ENCODE data around the gene NXPE3. TPM values are rescaled to one million over a fixed set of nuclear protein-coding genes. Genes with fewer than 3 reads are reported as not detected.
A peak's percentile ranks its signal among the peaks of the same experiment; 100 is the strongest.

Gene NXPE3
- total RNA-seq, 1 donor from 2014 or later: 9.4 TPM

- H3K27me3 Mint-ChIP-seq (ENCODE audit: insufficient read depth, low read depth): no peaks in the 10 kb centered on the region
- no peaks in the 10 kb centered on the region for H3K27me3 ChIP-seq
- H3K9me3 ChIP-seq (ENCODE audit: low read depth): no peaks in the 10 kb centered on the region
- no peak overlapping the region for H3K27ac Mint-ChIP-seq
- H3K36me3 ChIP-seq: no peaks in the 10 kb centered on the region
- H3K4me3 Mint-ChIP-seq: no peak overlapping the region
- TF ChIP-seq EZH2 (IDR thresholded peaks at IDR 0.05): no peak
- TF ChIP-seq EZH2phosphoT487 (IDR thresholded peaks at IDR 0.05): no peak
- TF ChIP-seq CTCF (IDR thresholded peaks at IDR 0.05): no peak
- no peak overlapping the region for H3K4me3 ChIP-seq
- H3K4me1 Mint-ChIP-seq: peaks cover 23% of the 10 kb centered on the region
- no peak overlapping the region for H3K4me2 ChIP-seq
- H3K4me1 ChIP-seq: peaks cover 19% of the 10 kb centered on the region
- H4K20me1 ChIP-seq (ENCODE audit: low read depth): no peaks in the 10 kb centered on the region
- H3F3A ChIP-seq (ENCODE audit: low read depth): peaks cover 5% of the 10 kb centered on the region
- no peaks in the 10 kb centered on the region for H3K79me2 ChIP-seq (ENCODE audit: low read depth)
- peaks cover 4% of the 10 kb centered on the region for H3K36me3 Mint-ChIP-seq
- no peaks in the 10 kb centered on the region for H3K9me3 Mint-ChIP-seq
- no peak overlapping the region for H3K9ac ChIP-seq
- H3K27ac ChIP-seq: no peak overlapping the region
- no peak overlapping the region for H2AFZ ChIP-seq (replicated peaks)
- no peak for DNase-seq (ENCODE audit: low spot score)
Observed at GRCh38 chr3:101825904-101826445, 47.0 kb downstream of the NXPE3 start.

GRCh38 chr3:101827211-101828174, 48.5 kb downstream of the NXPE3 start:
- DNase-seq (ENCODE audit: low spot score): peak; percentile 82
- peak overlapping the region; percentile 96 for H3K27ac Mint-ChIP-seq
- no peak overlapping the region for H3K27ac ChIP-seq

GRCh38 chr3:101828276-101828675, 49.3 kb downstream of the NXPE3 start:
- no peak overlapping the region for H3K27ac ChIP-seq

More at GRCh38 chr3:101827211-101828174, 48.5 kb downstream of the NXPE3 start:
- Mint-ChIP-seq H3K4me1 (peaks cover 23% of the 10 kb centered on the region), H3K4me3 (peak overlapping the region; percentile 85), H3K27me3 (ENCODE audit: insufficient read depth, low read depth) (no peaks in the 10 kb centered on the region), H3K9me3 (no peaks in the 10 kb centered on the region), H3K36me3 (no peaks in the 10 kb centered on the region)
- H3K9ac ChIP-seq: no peak overlapping the region
- no peaks in the 10 kb centered on the region for H3K36me3 ChIP-seq
- TF ChIP-seq CTCF (IDR thresholded peaks at IDR 0.05): no peak
- no peak for TF ChIP-seq EZH2phosphoT487 (IDR thresholded peaks at IDR 0.05)
- TF ChIP-seq EZH2 (IDR thresholded peaks at IDR 0.05): no peak
- peak overlapping the region; percentile 85 for H2AFZ ChIP-seq (replicated peaks)
- H3K79me2 ChIP-seq (ENCODE audit: low read depth): no peaks in the 10 kb centered on the region
- H3K27me3 ChIP-seq: no peaks in the 10 kb centered on the region
- no peaks in the 10 kb centered on the region for H3K9me3 ChIP-seq (ENCODE audit: low read depth)
- H3K4me2 ChIP-seq: peak overlapping the region; percentile 75
- peaks cover 5% of the 10 kb centered on the region for H3F3A ChIP-seq (ENCODE audit: low read depth)
- no peaks in the 10 kb centered on the region for H4K20me1 ChIP-seq (ENCODE audit: low read depth)
- peak overlapping the region; percentile 51 for H3K4me3 ChIP-seq
- H3K4me1 ChIP-seq: peaks cover 19% of the 10 kb centered on the region

More at GRCh38 chr3:101828276-101828675, 49.3 kb downstream of the NXPE3 start:
- Histone ChIP-seq H3F3A (ENCODE audit: low read depth) (peaks cover 5% of the 10 kb centered on the region), H4K20me1 (ENCODE audit: low read depth) (no peaks in the 10 kb centered on the region), H3K79me2 (ENCODE audit: low read depth) (no peaks in the 10 kb centered on the region), H3K4me1 (peaks cover 19% of the 10 kb centered on the region), H3K36me3 (no peaks in the 10 kb centered on the region), H3K9ac (no peak overlapping the region), H3K27me3 (no peaks in the 10 kb centered on the region), H3K4me2 (peak overlapping the region; percentile 75), H2AFZ (replicated peaks) (no peak overlapping the region), H3K4me3 (peak overlapping the region; percentile 51), H3K9me3 (ENCODE audit: low read depth) (no peaks in the 10 kb centered on the region)
- Mint-ChIP-seq H3K36me3 (no peaks in the 10 kb centered on the region), H3K4me3 (peak overlapping the region; percentile 85), H3K27me3 (ENCODE audit: insufficient read depth, low read depth) (no peaks in the 10 kb centered on the region), H3K9me3 (no peaks in the 10 kb centered on the region), H3K4me1 (peaks cover 23% of the 10 kb centered on the region), H3K27ac (no peak overlapping the region)
- no peak for DNase-seq (ENCODE audit: low spot score)
- no peak for TF ChIP-seq EZH2 (IDR thresholded peaks at IDR 0.05)
- no peak for TF ChIP-seq CTCF (IDR thresholded peaks at IDR 0.05)
- no peak for TF ChIP-seq EZH2phosphoT487 (IDR thresholded peaks at IDR 0.05)

Data from neural progenitor cell (in vitro differentiated cells).